ENCODE results near the gene NEK2.

Gene NEK2

GRCh38 chr1:211638246-211638645 lies 37.2 kb downstream of the NEK2 start:
- TF ChIP-seq CTCF (IDR thresholded peaks at IDR 0.05), result no peak

GRCh38 chr1:211637066-211637465 lies 38.4 kb downstream of the NEK2 start:
- no peak for TF ChIP-seq CTCF (IDR thresholded peaks at IDR 0.05)

- TF ChIP-seq CTCF (IDR thresholded peaks at IDR 0.05), result no peak
These were observed 39.7 kb downstream of the NEK2 start for GRCh38 chr1:211635597-211636205.

- no peak for TF ChIP-seq CTCF (IDR thresholded peaks at IDR 0.05)
These were observed 40.5 kb downstream of the NEK2 start for GRCh38 chr1:211634931-211635330.

GRCh38 chr1:211634461-211634860 lies 41.0 kb downstream of the NEK2 start:
- no peak for TF ChIP-seq CTCF (IDR thresholded peaks at IDR 0.05)

- no peak for TF ChIP-seq CTCF (IDR thresholded peaks at IDR 0.05)
These were observed 41.9 kb downstream of the NEK2 start for GRCh38 chr1:211633524-211633846.

GRCh38 chr1:211632808-211633523 lies 42.5 kb downstream of the NEK2 start:
- no peak for TF ChIP-seq CTCF (IDR thresholded peaks at IDR 0.05)
